AG10803 (cell line): Measurements from ENCODE around the gene GRIA1.

ENCODE experiments used
- DNase-seq: peaks from one replicate; pipeline ENCODE4 v3.0.0; 2010; ENCODE audit warnings: low read depth
- H3K4me3 ChIP-seq: 2 replicates; pipeline ENCODE4 v1.5.1; 2011; ENCODE audit warnings: mild to moderate bottlenecking, low read length, control low read depth
- CTCF ChIP-seq: conservative IDR thresholded peaks from 2 replicates; pipeline ENCODE4 v1.5.1; 2011; ENCODE audit warnings: mild to moderate bottlenecking, low read length, control low read depth, inconsistent platforms

GRIA1 gene

GRCh38 chr5:153623751-153624450 lies 133.4 kb downstream of the GRIA1 start:
- DNase-seq = peak; percentile 16
- TF ChIP-seq CTCF = no peak
- H3K4me3 ChIP-seq = no peak overlapping the region

- TF ChIP-seq CTCF = no peak
- H3K4me3 ChIP-seq = no peak overlapping the region
- no peak for DNase-seq
Measured at GRCh38 chr5:153624451-153624765, 133.9 kb downstream of the GRIA1 start.

- no peak overlapping the region for H3K4me3 ChIP-seq
- TF ChIP-seq CTCF = no peak
- DNase-seq = no peak
Measured at GRCh38 chr5:153625826-153626354, 135.4 kb downstream of the GRIA1 start.

GRCh38 chr5:153626836-153627235 lies 136.4 kb downstream of the GRIA1 start:
- no peak for DNase-seq
- no peak overlapping the region for H3K4me3 ChIP-seq
- TF ChIP-seq CTCF = no peak

- no peak overlapping the region for H3K4me3 ChIP-seq
- DNase-seq = peak; percentile 98
- TF ChIP-seq CTCF = peak; percentile 67
Measured at GRCh38 chr5:153629027-153629895, 138.8 kb downstream of the GRIA1 start.

GRCh38 chr5:153630546-153630945 lies 140.1 kb downstream of the GRIA1 start:
- DNase-seq = no peak
- no peak overlapping the region for H3K4me3 ChIP-seq
- no peak for TF ChIP-seq CTCF
